Coronary artery (tissue), 2 donors: ENCODE measurements around the gene CHN2.

Source experiments
- DNase-seq: peaks from one replicate; pipeline ENCODE4 v3.0.0-alpha.2; 2017; ENCODE audit warnings: low spot score
- H3K27ac ChIP-seq, 2 donors: fragments of 200-600 bp; sonication (generic); one replicate each; pipeline ENCODE4 v1.5.1; 2016 to 2019
- H3K4me3 ChIP-seq: fragments of 200-600 bp; sonication (generic); 2 replicates; pipeline ENCODE4 v1.5.1; 2016; ENCODE audit warnings: mild to moderate bottlenecking, moderate library complexity
- CTCF ChIP-seq: fragments of 200-600 bp; sonication (generic); IDR thresholded peaks from one replicate; pipeline ENCODE4 v1.5.1; 2019; ENCODE audit warnings: antibody characterized with exemption

CHN2 gene

GRCh38 chr7:29330136-29330535, 135.6 kb downstream of the CHN2 start:
- TF ChIP-seq CTCF, result no peak
- H3K4me3 ChIP-seq, result no peak overlapping the region
- DNase-seq, result no peak
- H3K27ac ChIP-seq, result no peak overlapping the region

- no peak overlapping the region for H3K4me3 ChIP-seq
- no peak overlapping the region for H3K27ac ChIP-seq
- no peak for TF ChIP-seq CTCF
- DNase-seq, result no peak
These were observed 136.6 kb downstream of the CHN2 start for GRCh38 chr7:29331163-29331562.

DNA sequence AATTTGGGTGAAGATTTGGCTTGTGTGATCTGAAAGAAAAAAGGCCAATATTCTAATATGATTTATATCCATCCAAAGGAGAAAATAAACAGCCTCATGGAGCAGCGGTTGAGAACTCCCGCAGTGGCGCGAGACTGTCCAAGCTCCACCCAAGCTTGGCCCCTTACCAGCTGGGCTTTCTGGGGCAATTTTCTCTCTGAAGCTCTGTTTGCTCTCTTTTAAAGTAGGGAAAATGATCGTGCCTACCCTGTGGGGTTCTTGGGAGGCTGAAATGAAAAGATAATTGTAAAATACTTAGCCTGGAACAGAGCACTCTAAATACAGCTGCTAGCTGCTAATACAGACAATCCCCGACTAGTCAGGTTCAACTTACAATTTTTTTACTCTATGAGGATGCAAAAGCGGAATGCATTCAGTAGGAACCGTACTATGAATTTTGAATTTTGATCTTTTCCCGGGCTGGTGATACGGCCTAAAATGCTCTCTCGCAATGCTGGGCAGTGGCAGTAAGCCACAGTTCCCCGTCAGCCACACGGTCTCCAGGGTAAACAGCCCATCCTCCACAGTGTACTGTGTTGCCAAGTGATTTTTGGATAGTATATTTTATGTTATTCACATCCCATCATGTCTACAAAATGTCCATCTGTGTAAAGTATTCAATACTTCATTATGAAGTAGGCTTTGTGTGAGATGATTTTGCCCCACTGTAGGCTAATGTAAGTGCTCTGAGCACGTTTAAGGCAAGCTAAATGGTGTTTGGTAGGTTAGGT, 137.7 kb downstream of the CHN2 start:
- H3K27ac ChIP-seq, result peak overlapping the region; percentile 3 to 14
- H3K4me3 ChIP-seq, result peak overlapping the region; percentile 20
- no peak for TF ChIP-seq CTCF
- no peak for DNase-seq

GRCh38 chr7:29332875-29333855, 138.6 kb downstream of the CHN2 start:
- no peak for DNase-seq
- Histone ChIP-seq H3K4me3 (peak overlapping the region; percentile 20), H3K27ac (peak overlapping the region; percentile 14 to 34)
- no peak for TF ChIP-seq CTCF

GRCh38 chr7:29335188-29336083, 140.9 kb downstream of the CHN2 start:
- TF ChIP-seq CTCF, result no peak
- Histone ChIP-seq H3K27ac (no peak overlapping the region), H3K4me3 (no peak overlapping the region)
- DNase-seq, result no peak

DNA sequence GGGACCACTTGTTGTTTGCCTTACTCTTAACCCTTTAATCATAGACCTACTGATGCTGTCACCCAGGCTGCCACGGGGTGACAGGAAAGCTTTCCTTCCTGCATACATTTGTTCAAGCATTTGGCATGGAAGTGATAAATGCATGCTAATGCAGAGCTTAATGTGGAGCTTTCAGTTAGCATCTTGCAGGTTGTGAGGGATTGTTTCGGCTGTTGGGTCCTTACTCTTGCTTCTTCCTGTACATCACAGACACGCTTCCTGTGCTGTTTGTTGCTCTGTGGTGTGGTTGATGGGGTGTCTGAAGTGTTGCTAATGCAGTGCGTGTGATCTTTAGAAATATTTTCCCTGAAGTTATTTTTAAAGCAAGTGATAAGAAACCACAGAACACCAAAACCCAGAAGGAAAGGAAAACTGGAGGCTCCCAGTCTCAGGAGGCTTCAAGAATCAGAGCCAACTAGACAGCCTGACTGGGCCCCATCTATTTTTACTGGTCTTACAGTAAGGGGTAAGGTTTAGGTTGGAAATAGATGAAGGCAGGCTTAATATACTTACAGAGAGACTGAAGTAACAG, 143.1 kb downstream of the CHN2 start:
- Histone ChIP-seq H3K27ac (peak overlapping the region in 1 of 2 donors; percentile 24), H3K4me3 (no peak overlapping the region)
- DNase-seq, result no peak
- TF ChIP-seq CTCF, result no peak
